Thymus (tissue), 11 donors: ENCODE results near the gene PLCG1. TPM values are rescaled to one million over a fixed set of nuclear protein-coding genes. Genes with fewer than 3 reads are reported as not detected.

Experiments
- DNase-seq, 9 donors: peaks; one replicate each; pipeline ENCODE4 v3.0.0-alpha.2; 2013; ENCODE audit warnings: low spot score in 9 of 9, low read depth in 6 of 9, missing footprints in 1 of 9
- H3K27ac ChIP-seq, 2 donors: one replicate each; pipeline ENCODE4 v1.5.1; 2013; ENCODE audit warnings: control low read depth in 1 of 2, low read depth in 1 of 2, low read length in 1 of 2, mild to moderate bottlenecking in 1 of 2, moderate library complexity in 1 of 2
- H3K27me3 ChIP-seq, 2 donors: one replicate each; pipeline ENCODE4 v1.5.1; 2013; ENCODE audit warnings: low read length in 1 of 2; ENCODE audit not compliant: control insufficient read depth in 2 of 2, insufficient read depth in 1 of 2
- H3K36me3 ChIP-seq, 2 donors: one replicate each; pipeline ENCODE4 v1.5.1; 2013; ENCODE audit warnings: low read length in 1 of 2, mild to moderate bottlenecking in 1 of 2, moderate library complexity in 1 of 2; ENCODE audit not compliant: control insufficient read depth in 2 of 2, insufficient read depth in 2 of 2
- H3K4me1 ChIP-seq, 2 donors: one replicate each; pipeline ENCODE4 v1.5.1; 2013; ENCODE audit warnings: low read length in 2 of 2; ENCODE audit not compliant: control insufficient read depth in 2 of 2, insufficient read depth in 2 of 2
- H3K4me3 ChIP-seq, 2 donors: one replicate each; pipeline ENCODE4 v1.5.1; 2013; ENCODE audit warnings: low read length in 2 of 2, control low read depth in 1 of 2, mild to moderate bottlenecking in 1 of 2
- H3K9me3 ChIP-seq, 2 donors: one replicate each; pipeline ENCODE4 v1.5.1; 2013; ENCODE audit warnings: low read length in 1 of 2, mild to moderate bottlenecking in 1 of 2; ENCODE audit not compliant: control insufficient read depth in 2 of 2, insufficient read depth in 1 of 2
- WGBS: extraction: QIAGEN DNeasy Blood & Tissue Kit; methylation state at CpG from one replicate; pipeline ENCODE4 v1.1.7; 2013; 5-methylcytosine and 5-hydroxymethylcytosine counted together
- polyA plus RNA-seq: library from polyadenylated mRNA; stranded (reverse); fragments of 200-250 nt; gene quantifications from one replicate; pipeline ENCODE4 v1.2.3, GENCODE V29; 2013
- total RNA-seq: library from RNA; stranded (reverse); fragments of 120-200 nt; gene quantifications from one replicate; pipeline ENCODE4 v1.2.4, GENCODE V29; 2013
- donor health status: healthy.

Gene PLCG1
- total and polyA plus RNA-seq, 2 donors, result 103 to 126 TPM

DNA sequence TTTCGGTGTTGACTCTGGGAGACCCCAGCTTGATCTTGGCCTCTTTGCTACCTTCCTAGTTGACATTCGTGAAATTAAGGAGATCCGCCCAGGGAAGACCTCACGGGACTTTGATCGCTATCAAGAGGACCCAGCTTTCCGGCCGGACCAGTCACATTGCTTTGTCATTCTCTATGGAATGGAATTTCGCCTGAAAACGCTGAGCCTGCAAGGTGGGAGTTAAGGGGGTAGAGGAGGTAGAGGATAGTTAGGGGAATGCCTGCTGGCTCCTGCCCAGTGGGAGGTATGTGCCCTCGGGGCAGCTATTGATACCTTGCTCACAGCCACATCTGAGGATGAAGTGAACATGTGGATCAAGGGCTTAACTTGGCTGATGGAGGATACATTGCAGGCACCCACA lies 22.2 kb downstream of the PLCG1 start:
- Histone ChIP-seq H3K27ac (peak overlapping the region; percentile 92 to 98), H3K4me3 (no peak overlapping the region), H3K4me1 (peaks cover 50 to 63% of the 10 kb centered on the region in 2 donors), H3K36me3 (peaks cover 49 to 64% of the 10 kb centered on the region in 2 donors), H3K9me3 (no peaks in the 10 kb centered on the region), H3K27me3 (no peaks in the 10 kb centered on the region)
- no peak for DNase-seq
- WGBS, result 99% methylated on average over 10 of the region's 10 CpGs

DNA sequence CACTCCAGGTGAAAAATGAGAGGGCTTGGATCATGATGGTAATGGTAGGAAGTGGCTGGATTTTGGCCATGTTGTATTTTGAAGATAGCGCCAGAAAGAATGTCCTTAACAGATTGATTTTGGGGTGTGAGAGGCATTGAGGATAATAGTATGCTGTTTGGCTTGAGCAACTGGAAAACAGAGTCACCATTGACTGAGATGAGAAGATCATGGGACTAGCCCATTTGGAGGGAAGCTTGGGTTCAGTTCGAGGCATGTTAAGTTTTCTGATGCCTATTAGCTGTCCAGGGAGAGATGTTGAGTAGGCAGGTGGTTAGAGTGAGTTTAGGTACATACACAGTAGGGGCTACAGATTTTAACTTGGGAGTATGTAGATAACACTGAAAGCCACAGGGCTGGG lies 23.3 kb downstream of the PLCG1 start:
- peak overlapping the region in 1 of 2 donors; percentile 58 for H3K27ac ChIP-seq
- H3K36me3 ChIP-seq, result peaks cover 60 to 65% of the 10 kb centered on the region in 2 donors

DNA sequence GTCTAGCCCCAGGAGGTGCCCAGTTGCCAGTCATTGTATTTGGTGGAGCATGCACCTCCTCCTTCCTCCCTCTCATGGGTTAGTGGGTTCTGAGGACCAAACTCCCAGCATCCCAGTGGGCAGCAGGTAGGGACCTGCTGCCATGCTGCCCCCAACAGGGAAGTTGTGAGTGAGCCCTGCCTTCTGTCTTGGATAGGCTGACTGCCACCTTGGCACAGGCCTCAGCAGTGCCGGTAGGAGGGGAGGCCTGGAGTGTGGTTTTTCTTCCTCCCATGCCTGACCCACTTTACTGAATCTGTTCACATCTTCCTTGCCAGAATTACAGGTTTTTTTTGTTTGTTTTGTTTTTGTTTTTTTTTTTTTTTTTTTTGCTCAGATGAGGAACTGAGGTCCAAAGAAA lies 24.5 kb downstream of the PLCG1 start:
- 61% methylated on average over 1 of the region's 1 CpG for WGBS
- DNase-seq, result no peak
- Histone ChIP-seq H3K4me3 (no peak overlapping the region), H3K27me3 (no peaks in the 10 kb centered on the region), H3K36me3 (peaks cover 72 to 76% of the 10 kb centered on the region in 2 donors), H3K27ac (peak overlapping the region; percentile 17 to 58), H3K9me3 (no peaks in the 10 kb centered on the region), H3K4me1 (peaks cover 27 to 39% of the 10 kb centered on the region in 2 donors)

More for the DNA sequence above, 23.3 kb downstream of the PLCG1 start:
- Histone ChIP-seq H3K4me3 (no peak overlapping the region), H3K9me3 (no peaks in the 10 kb centered on the region), H3K27me3 (no peaks in the 10 kb centered on the region), H3K4me1 (peaks cover 38 to 51% of the 10 kb centered on the region in 2 donors)
- no peak for DNase-seq
- over 99% methylated on average over 2 of the region's 2 CpGs for WGBS

DNA sequence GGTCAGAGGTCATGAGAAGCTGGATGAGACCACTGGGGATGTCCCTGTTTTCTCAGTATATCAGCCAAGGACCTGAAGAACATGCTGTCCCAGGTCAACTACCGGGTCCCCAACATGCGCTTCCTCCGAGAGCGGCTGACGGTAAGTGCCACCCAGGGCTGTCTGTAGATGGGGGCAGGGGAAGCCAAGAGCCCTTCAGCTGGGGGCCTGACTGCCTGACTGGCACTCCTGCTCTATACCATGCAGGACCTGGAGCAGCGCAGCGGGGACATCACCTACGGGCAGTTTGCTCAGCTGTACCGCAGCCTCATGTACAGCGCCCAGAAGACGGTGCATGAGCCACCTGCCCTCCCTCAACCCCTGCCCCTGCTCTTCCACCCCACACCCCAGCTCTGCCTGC lies 25.1 kb downstream of the PLCG1 start:
- Histone ChIP-seq H3K27ac (no peak overlapping the region), H3K27me3 (no peaks in the 10 kb centered on the region), H3K4me1 (peaks cover 24 to 34% of the 10 kb centered on the region in 2 donors), H3K36me3 (peaks cover 77 to 81% of the 10 kb centered on the region in 2 donors), H3K9me3 (no peaks in the 10 kb centered on the region), H3K4me3 (no peak overlapping the region)
- no peak for DNase-seq
- WGBS, result 97% methylated on average over 11 of the region's 11 CpGs

DNA sequence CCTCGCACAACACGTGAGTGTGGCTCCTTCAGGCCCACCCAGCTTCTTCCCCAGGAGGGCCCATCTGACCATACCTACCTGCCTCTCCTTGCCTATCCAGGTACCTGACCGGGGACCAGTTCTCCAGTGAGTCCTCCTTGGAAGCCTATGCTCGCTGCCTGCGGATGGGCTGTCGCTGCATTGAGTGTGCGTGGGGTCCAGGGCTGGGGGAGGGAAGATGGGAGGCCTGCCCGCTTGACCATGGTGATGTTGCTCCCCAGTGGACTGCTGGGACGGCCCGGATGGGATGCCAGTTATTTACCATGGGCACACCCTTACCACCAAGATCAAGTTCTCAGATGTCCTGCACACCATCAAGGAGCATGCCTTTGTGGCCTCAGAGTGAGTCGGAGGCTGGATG lies 26.5 kb downstream of the PLCG1 start:
- Histone ChIP-seq H3K36me3 (peaks cover 92 to 95% of the 10 kb centered on the region in 2 donors), H3K4me3 (no peak overlapping the region), H3K27ac (no peak overlapping the region), H3K27me3 (no peaks in the 10 kb centered on the region), H3K4me1 (peaks cover 11 to 20% of the 10 kb centered on the region in 2 donors), H3K9me3 (no peaks in the 10 kb centered on the region)
- no peak for DNase-seq
- 99% methylated on average over 11 of the region's 11 CpGs for WGBS

DNA sequence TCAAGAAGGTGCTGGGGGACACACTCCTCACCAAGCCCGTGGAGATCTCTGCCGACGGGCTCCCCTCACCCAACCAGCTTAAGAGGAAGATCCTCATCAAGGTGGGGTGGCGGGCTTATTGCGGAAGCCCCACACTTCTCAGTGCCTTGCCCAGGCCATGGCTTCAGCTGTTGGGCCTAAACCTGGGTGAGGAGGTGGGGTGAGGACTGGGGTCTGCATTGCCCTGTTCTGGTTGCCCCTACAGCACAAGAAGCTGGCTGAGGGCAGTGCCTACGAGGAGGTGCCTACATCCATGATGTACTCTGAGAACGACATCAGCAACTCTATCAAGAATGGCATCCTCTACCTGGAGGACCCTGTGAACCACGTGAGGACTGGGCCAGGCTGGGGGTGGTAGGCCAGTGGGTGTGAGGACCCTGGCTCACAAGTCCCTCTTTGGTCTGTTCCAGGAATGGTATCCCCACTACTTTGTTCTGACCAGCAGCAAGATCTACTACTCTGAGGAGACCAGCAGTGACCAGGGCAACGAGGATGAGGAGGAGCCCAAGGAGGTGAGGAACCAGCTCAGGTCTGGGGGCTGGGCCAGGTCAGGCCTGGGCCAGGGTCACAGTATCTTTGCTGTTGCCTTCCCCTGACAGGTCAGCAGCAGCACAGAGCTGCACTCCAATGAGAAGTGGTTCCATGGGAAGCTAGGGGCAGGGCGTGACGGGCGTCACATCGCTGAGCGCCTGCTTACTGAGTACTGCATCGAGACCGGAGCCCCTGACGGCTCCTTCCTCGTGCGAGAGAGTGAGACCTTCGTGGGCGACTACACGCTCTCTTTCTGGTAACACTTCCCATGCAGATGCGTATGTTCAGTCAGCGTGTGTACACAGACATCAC lies 27.9 kb downstream of the PLCG1 start:
- H3K9me3 ChIP-seq, result no peaks in the 10 kb centered on the region
- WGBS, result 93% methylated on average over 24 of the region's 24 CpGs
- DNase-seq, result no peak
- H3K4me1 ChIP-seq, result peaks cover 0 to 9% of the 10 kb centered on the region in 2 donors
- H3K36me3 ChIP-seq, result peaks cover 97 to 98% of the 10 kb centered on the region in 2 donors
- no peaks in the 10 kb centered on the region for H3K27me3 ChIP-seq
- H3K4me3 ChIP-seq, result no peak overlapping the region
- no peak overlapping the region for H3K27ac ChIP-seq

DNA sequence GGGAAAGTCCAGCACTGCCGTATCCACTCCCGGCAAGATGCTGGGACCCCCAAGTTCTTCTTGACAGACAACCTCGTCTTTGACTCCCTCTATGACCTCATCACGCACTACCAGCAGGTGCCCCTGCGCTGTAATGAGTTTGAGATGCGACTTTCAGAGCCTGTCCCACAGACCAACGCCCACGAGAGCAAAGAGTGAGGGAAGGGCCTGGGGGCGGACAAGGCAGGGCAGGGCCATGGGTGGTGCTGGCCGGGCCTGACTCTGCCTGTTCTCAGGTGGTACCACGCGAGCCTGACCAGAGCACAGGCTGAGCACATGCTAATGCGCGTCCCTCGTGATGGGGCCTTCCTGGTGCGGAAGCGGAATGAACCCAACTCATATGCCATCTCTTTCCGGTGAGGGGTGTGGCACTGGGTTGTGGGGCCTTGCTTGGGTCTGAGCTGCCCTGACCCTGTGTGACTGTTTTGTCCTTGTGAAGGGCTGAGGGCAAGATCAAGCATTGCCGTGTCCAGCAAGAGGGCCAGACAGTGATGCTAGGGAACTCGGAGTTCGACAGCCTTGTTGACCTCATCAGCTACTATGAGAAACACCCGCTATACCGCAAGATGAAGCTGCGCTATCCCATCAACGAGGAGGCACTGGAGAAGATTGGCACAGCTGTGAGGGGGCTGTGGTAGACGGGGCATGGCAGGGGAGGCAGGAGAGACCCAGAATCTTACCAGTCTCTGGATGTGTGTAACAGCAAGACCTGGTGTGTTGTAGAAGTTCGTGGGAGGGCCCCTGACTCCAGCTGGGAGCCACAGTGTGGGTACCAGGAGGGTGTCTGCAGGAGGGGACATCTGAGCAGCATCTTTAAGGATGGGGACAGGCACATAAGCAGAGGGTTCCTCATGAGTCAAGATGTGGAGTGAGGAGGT lies 29.1 kb downstream of the PLCG1 start:
- Histone ChIP-seq H3K9me3 (no peaks in the 10 kb centered on the region), H3K4me3 (no peak overlapping the region), H3K36me3 (peaks cover 95 to 97% of the 10 kb centered on the region in 2 donors), H3K27me3 (no peaks in the 10 kb centered on the region), H3K4me1 (peaks cover 0 to 4% of the 10 kb centered on the region in 2 donors), H3K27ac (no peak overlapping the region)
- DNase-seq, result no peak
- 98% methylated on average over 27 of the region's 27 CpGs for WGBS

DNA sequence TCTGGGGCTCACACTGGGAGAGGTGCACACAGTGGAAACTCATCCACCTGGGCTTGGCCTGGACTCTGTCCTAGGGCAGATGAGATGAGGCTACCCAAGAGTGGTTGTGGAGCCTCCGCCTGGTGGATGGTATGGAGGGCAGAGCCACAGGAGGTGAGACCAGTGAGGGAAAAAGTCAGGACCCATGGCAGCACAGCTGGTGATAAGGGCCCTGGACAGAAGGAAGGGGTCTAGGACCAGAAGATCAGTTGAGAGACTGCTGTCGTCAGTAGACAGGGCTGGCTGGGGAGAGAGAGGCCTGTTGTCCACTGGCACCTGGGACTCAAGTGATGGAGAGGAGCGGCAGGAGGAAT lies 29.8 kb downstream of the PLCG1 start:
- Histone ChIP-seq H3K9me3 (no peaks in the 10 kb centered on the region), H3K36me3 (peaks cover 97 to 99% of the 10 kb centered on the region in 2 donors), H3K27me3 (no peaks in the 10 kb centered on the region), H3K4me1 (no peaks in the 10 kb centered on the region), H3K4me3 (no peak overlapping the region), H3K27ac (no peak overlapping the region)
- DNase-seq, result no peak
- WGBS, result 96% methylated on average over 3 of the region's 3 CpGs
